Activated T-helper 1 cell treated with anti-CD3 and anti-CD28 coated beads, Interleukin-12 subunit alpha, Interleukin-12 subunit beta, Interleukin-2, Interleukin-4 antibody, amounts not matched to agents 30 ng/mL and 10 ng/mL and 1 ng/mL, durations not matched to agents 14 hours and 24 hours and 36 hours (primary cell): ENCODE results near the gene ADGRA3. TPM values are rescaled to one million over a fixed set of nuclear protein-coding genes. Genes with fewer than 3 reads are reported as not detected.

Experiments used
- DNase-seq: peaks from one replicate; pipeline ENCODE4 v3.0.0; 2021; ENCODE audit warnings: low spot score
- H3K27ac Mint-ChIP-seq: one replicate; pipeline ENCODE4 v1.8.0; 2021; ENCODE audit warnings: mild to moderate bottlenecking, mixed read lengths
- H3K27me3 Mint-ChIP-seq: one replicate; pipeline ENCODE4 v1.8.0; 2022; ENCODE audit warnings: mild to moderate bottlenecking, moderate library complexity, mixed read lengths; ENCODE audit not compliant: insufficient read depth
- H3K36me3 Mint-ChIP-seq: one replicate; pipeline ENCODE4 v1.8.0; 2021; ENCODE audit warnings: low read depth, mixed read lengths
- H3K4me1 Mint-ChIP-seq: one replicate; pipeline ENCODE4 v1.8.0; 2021; ENCODE audit warnings: low read depth, mixed read lengths
- H3K4me3 Mint-ChIP-seq: one replicate; pipeline ENCODE4 v1.8.0; 2021; ENCODE audit warnings: mild to moderate bottlenecking, moderate library complexity, mixed read lengths
- H3K9me3 Mint-ChIP-seq: one replicate; pipeline ENCODE4 v1.8.0; 2021; ENCODE audit warnings: mixed read lengths
- intact Hi-C: fragments of 100-400 bp; cut with micrococcal nuclease; formaldehyde crosslinking; loops from one replicate; pipeline ENCODE4 v1.15.1; 2024
- total RNA-seq: library from RNA; stranded (reverse); gene quantifications from 2 replicates; pipeline ENCODE4 v1.2.3, GENCODE V29; 2022

Gene ADGRA3
- total RNA-seq, 1 donor from 2014 or later: 19.2 TPM

DNA sequence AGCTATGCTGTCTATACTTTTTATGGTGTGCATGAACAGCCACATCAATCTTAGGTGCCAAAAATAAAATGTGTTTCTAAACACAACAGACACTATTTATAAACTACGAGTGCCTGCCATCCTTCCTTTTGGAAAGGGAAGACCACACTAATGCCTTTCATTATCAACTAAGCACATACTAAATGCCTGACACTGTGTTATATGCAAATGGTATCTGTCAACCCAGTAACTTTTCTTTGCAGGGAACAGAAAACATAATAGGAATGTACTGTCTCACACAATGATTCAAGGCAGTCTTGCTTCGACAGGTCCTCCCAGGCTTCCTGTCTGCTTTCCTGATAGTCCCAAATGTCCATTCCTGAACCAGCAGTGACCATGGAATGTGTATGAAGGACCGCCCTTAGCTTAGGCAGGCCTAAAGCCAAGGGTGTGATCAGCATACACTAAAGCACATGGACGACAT is 43.8 kb downstream of the ADGRA3 start:
- intact Hi-C loops: no loop called here

DNA sequence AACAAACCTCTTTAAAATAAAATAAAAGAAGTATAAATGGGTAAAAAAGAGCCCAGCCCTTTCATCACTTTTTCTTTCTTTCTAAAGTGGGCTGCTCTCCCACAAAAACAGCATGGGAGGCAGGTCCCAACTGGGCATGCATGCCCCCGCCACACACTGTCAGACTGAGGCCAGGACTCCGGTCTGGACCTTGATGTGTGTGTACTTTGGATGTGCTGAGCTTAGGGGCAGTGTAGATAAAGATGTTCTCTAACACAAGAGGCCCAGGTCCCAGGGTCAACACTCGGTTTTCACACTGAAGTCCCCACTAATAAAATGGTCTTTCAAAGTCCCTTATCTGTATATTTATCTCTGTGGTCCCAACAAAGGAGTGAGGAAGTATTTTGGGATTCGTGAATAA is 44.4 kb downstream of the ADGRA3 start:
- H3K4me1 Mint-ChIP-seq: no peaks in the 10 kb centered on the region
- no peak overlapping the region for H3K4me3 Mint-ChIP-seq
- H3K9me3 Mint-ChIP-seq: no peaks in the 10 kb centered on the region
- no peak overlapping the region for H3K27ac Mint-ChIP-seq
- no peaks in the 10 kb centered on the region for H3K27me3 Mint-ChIP-seq
- H3K36me3 Mint-ChIP-seq: peaks cover 4% of the 10 kb centered on the region
- no peak for DNase-seq
- intact Hi-C loops: no loop called here

More for the DNA sequence above, 43.8 kb downstream of the ADGRA3 start:
- Mint-ChIP-seq H3K4me3 (no peak overlapping the region), H3K4me1 (no peaks in the 10 kb centered on the region), H3K27ac (no peak overlapping the region), H3K27me3 (no peaks in the 10 kb centered on the region), H3K36me3 (peaks cover 4% of the 10 kb centered on the region), H3K9me3 (no peaks in the 10 kb centered on the region)
- DNase-seq: no peak

DNA sequence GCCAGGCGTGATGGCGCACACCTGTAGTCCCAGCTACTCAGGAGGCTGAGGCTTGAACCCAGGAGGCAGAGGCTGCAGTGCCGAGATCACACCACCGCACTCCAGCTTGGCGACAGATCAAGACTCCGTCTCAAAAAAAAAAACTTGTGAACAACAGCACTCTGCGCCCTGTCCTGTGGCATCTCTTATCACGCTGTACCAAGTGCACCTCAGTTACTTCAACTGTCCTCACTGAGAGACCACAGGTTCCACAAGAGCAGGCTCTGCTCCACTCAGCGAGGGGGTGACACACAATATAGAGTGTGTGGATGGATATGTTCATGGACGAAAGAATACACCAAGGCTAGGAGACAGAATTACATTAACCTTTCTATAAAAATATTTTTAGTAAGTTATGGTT is 49.3 kb downstream of the ADGRA3 start:
- H3K27me3 Mint-ChIP-seq: no peaks in the 10 kb centered on the region
- H3K36me3 Mint-ChIP-seq: peaks cover 4% of the 10 kb centered on the region
- intact Hi-C loops: no loop called here
- H3K4me3 Mint-ChIP-seq: no peak overlapping the region
- DNase-seq: no peak
- H3K9me3 Mint-ChIP-seq: no peaks in the 10 kb centered on the region
- H3K4me1 Mint-ChIP-seq: peaks cover 7% of the 10 kb centered on the region
- no peak overlapping the region for H3K27ac Mint-ChIP-seq

DNA sequence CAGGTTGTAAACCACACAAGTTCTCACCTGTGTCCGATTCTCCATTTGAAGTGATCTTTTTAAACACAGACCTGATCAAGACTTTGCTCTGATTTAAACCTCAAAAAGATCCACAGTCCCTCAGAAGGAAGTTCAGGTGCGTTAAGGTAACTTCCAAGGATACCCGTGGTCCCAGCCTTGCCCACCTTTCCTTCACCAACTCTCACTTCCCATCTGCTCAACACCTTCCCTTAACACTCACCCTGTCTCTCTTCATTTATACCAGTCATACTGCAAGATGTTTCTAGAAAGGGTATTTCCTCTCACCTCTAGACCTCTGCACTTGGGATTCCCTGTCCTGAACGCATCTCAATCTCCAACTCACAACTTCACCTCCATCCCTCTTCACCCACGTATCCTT is 49.9 kb downstream of the ADGRA3 start:
- no peaks in the 10 kb centered on the region for H3K9me3 Mint-ChIP-seq
- no peak overlapping the region for H3K27ac Mint-ChIP-seq
- H3K4me3 Mint-ChIP-seq: no peak overlapping the region
- DNase-seq: no peak
- peaks cover 7% of the 10 kb centered on the region for H3K4me1 Mint-ChIP-seq
- intact Hi-C loops: no loop called here
- H3K27me3 Mint-ChIP-seq: no peaks in the 10 kb centered on the region
- H3K36me3 Mint-ChIP-seq: peaks cover 4% of the 10 kb centered on the region

- no peaks in the 10 kb centered on the region for H3K9me3 Mint-ChIP-seq
- H3K27ac Mint-ChIP-seq: no peak overlapping the region
- no peaks in the 10 kb centered on the region for H3K27me3 Mint-ChIP-seq
- intact Hi-C loops: no loop called here
- no peak for DNase-seq
- H3K4me3 Mint-ChIP-seq: no peak overlapping the region
- peaks cover 7% of the 10 kb centered on the region for H3K4me1 Mint-ChIP-seq
- H3K36me3 Mint-ChIP-seq: peaks cover 3% of the 10 kb centered on the region
These were observed 50.5 kb downstream of the ADGRA3 start for GRCh38 chr4:22465349-22465748.

DNA sequence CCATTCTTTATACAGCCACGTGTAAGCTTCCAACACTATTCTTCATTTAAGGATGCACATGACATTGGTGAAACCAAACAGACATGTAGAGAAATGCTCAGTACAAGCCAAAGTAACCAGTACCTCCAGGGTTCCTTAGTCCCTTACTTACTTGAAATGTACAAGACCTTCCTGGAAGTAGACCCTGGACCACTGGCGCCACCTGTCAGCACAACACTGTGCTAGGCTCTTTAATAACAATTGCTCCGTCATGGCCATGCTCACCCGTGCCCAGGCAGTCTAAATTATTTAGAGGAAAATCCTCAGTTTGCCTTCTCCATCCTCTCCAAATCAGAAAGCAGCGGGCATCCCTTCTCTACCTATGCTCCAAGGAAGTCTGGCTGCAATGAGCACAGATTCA is 52.7 kb downstream of the ADGRA3 start:
- intact Hi-C loops: loop anchor here (1.0 kb wide), 1 partner anchor 53 kb away; no protein-coding TSS in a partner anchor
- Mint-ChIP-seq H3K36me3 (no peaks in the 10 kb centered on the region), H3K4me3 (no peak overlapping the region), H3K27me3 (no peaks in the 10 kb centered on the region), H3K9me3 (no peaks in the 10 kb centered on the region), H3K4me1 (peaks cover 7% of the 10 kb centered on the region), H3K27ac (no peak overlapping the region)
- no peak for DNase-seq

GRCh38 chr4:22462688-22463087 is 53.2 kb downstream of the ADGRA3 start:
- Mint-ChIP-seq H3K9me3 (no peaks in the 10 kb centered on the region), H3K36me3 (no peaks in the 10 kb centered on the region), H3K27ac (no peak overlapping the region), H3K27me3 (no peaks in the 10 kb centered on the region), H3K4me3 (no peak overlapping the region), H3K4me1 (peaks cover 7% of the 10 kb centered on the region)
- intact Hi-C loops: loop anchor here (1.0 kb wide), 1 partner anchor 52 kb away; no protein-coding TSS in a partner anchor
- DNase-seq: no peak

GRCh38 chr4:22460266-22460665 is 55.6 kb downstream of the ADGRA3 start:
- H3K27ac Mint-ChIP-seq: no peak overlapping the region
- intact Hi-C loops: no loop called here
- H3K27me3 Mint-ChIP-seq: no peaks in the 10 kb centered on the region
- H3K9me3 Mint-ChIP-seq: no peaks in the 10 kb centered on the region
- H3K4me1 Mint-ChIP-seq: peaks cover 7% of the 10 kb centered on the region
- H3K36me3 Mint-ChIP-seq: no peaks in the 10 kb centered on the region
- no peak for DNase-seq
- H3K4me3 Mint-ChIP-seq: no peak overlapping the region

- intact Hi-C loops: no loop called here
- no peak for DNase-seq
- peaks cover 3% of the 10 kb centered on the region for H3K4me1 Mint-ChIP-seq
- no peak overlapping the region for H3K4me3 Mint-ChIP-seq
- no peaks in the 10 kb centered on the region for H3K9me3 Mint-ChIP-seq
- H3K36me3 Mint-ChIP-seq: no peaks in the 10 kb centered on the region
- no peak overlapping the region for H3K27ac Mint-ChIP-seq
- no peaks in the 10 kb centered on the region for H3K27me3 Mint-ChIP-seq
These were observed 57.8 kb downstream of the ADGRA3 start for GRCh38 chr4:22458098-22458497.

DNA sequence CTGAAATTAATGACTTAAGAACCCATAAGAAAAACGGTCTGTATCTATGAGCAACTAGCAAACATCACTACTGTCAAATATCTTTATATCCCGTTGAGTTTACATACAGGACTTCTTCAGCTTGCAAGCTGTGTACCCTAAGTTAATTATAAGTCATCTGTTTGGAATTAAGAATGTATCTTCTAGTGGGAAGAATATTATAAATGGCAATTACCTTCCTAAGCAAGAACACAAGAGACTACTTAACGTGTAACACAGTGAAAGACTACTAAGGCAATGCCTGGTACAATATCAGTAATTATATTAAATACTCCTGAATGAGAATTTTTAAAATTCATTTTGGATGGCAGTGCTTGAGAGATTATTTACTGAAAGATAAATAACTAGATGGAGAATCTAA is 58.5 kb downstream of the ADGRA3 start:
- Mint-ChIP-seq H3K36me3 (no peaks in the 10 kb centered on the region), H3K4me3 (no peak overlapping the region), H3K4me1 (no peaks in the 10 kb centered on the region), H3K27ac (no peak overlapping the region), H3K27me3 (no peaks in the 10 kb centered on the region), H3K9me3 (no peaks in the 10 kb centered on the region)
- intact Hi-C loops: no loop called here
- no peak for DNase-seq

GRCh38 chr4:22456291-22456690 is 59.6 kb downstream of the ADGRA3 start:
- no peaks in the 10 kb centered on the region for H3K9me3 Mint-ChIP-seq
- intact Hi-C loops: no loop called here
- H3K4me1 Mint-ChIP-seq: no peaks in the 10 kb centered on the region

GRCh38 chr4:22454955-22455354 is 60.9 kb downstream of the ADGRA3 start:
- H3K4me1 Mint-ChIP-seq: no peaks in the 10 kb centered on the region
- H3K27ac Mint-ChIP-seq: no peak overlapping the region

More at GRCh38 chr4:22456291-22456690, 59.6 kb downstream of the ADGRA3 start:
- no peak overlapping the region for H3K4me3 Mint-ChIP-seq
- no peaks in the 10 kb centered on the region for H3K36me3 Mint-ChIP-seq
- DNase-seq: no peak
- H3K27ac Mint-ChIP-seq: peak overlapping the region; percentile 8
- H3K27me3 Mint-ChIP-seq: no peaks in the 10 kb centered on the region

GRCh38 chr4:22454216-22454838 is 61.5 kb downstream of the ADGRA3 start:
- no peaks in the 10 kb centered on the region for H3K36me3 Mint-ChIP-seq
- no peaks in the 10 kb centered on the region for H3K4me1 Mint-ChIP-seq
- H3K4me3 Mint-ChIP-seq: no peak overlapping the region
- no peak overlapping the region for H3K27ac Mint-ChIP-seq
- no peaks in the 10 kb centered on the region for H3K9me3 Mint-ChIP-seq
- no peak for DNase-seq
- intact Hi-C loops: no loop called here
- H3K27me3 Mint-ChIP-seq: no peaks in the 10 kb centered on the region

More at GRCh38 chr4:22454955-22455354, 60.9 kb downstream of the ADGRA3 start:
- intact Hi-C loops: no loop called here
- Mint-ChIP-seq H3K27me3 (no peaks in the 10 kb centered on the region), H3K4me3 (no peak overlapping the region), H3K36me3 (no peaks in the 10 kb centered on the region), H3K9me3 (no peaks in the 10 kb centered on the region)
- no peak for DNase-seq

- Mint-ChIP-seq H3K4me3 (peak overlapping the region; percentile 78), H3K27ac (peak overlapping the region; percentile 93), H3K4me1 (peaks cover 36% of the 10 kb centered on the region), H3K36me3 (peaks cover 16% of the 10 kb centered on the region), H3K27me3 (no peaks in the 10 kb centered on the region), H3K9me3 (no peaks in the 10 kb centered on the region)
- DNase-seq: no peak
- intact Hi-C loops: loop anchor here (1.0 kb wide), 3 partner anchors 56 to 226 kb away; no protein-coding TSS in a partner anchor
These were observed 71.1 kb downstream of the ADGRA3 start for GRCh38 chr4:22444813-22445212.
